Activated T-helper 1 cell treated with Interleukin-2 at 50 U/mL for 16 hours (primary cell): ENCODE results near the gene ARHGAP22.

Experiments used
- DNase-seq: peaks from one replicate; pipeline ENCODE4 v3.0.0-alpha.2; 2020; ENCODE audit warnings: low read depth

ARHGAP22 gene

GRCh38 chr10:48552946-48553564, 51.8 kb downstream of the ARHGAP22 start:
- DNase-seq: no peak

DNA sequence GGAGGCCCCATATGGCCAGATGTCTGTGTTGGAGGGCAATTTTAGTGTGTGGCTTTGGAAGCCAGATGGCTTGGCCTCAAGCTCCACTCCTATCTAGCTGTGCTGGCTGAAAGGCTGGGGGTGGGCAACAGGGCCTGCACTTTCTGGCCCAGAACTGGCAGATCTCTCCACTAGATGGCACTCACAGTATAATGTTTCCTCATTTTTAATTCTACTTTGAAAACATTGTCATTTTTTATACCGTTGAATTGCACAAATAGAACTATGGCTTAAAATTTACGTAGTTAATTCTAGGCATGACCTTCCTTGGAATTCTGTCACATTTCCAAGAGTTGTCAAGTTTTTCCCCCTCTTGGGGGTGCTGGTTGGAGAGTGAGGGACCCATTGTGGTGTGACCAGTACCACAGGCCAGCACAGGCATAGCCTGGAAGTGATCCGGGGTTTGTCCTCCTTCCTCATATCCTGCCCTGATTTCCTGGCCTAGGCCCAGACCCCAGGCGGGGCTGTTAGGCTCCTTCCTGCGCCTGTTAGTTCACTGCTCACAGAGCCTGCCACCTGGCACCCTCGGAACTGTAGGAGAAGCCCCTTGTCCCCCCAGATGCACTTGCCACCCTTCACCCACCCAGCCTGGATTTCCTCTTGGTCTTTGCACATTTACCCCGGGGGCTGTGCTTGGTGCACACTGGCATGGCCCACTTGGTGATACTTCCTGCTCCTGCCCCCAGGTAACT, 52.8 kb downstream of the ARHGAP22 start:
- no peak for DNase-seq

DNA sequence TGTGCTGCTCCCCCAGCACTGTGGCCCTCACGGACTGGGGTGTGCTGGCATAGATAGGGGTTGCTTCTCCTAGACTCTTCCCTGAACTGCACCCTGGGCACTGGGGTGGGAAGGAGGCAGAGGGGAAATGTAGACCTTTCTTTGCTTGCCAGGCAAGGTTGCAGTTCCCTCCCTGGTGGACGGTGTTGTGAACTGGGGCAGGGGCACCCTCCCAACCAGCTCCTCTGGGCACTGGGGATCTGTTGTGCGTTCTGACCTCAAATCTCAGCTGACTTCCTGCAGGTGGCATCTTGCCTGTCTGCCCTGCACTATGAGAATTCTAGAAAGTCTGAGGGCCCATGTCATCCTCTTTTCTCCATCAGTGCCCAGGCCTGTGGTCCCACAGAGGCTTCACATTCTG, 53.9 kb downstream of the ARHGAP22 start:
- DNase-seq: no peak

DNA sequence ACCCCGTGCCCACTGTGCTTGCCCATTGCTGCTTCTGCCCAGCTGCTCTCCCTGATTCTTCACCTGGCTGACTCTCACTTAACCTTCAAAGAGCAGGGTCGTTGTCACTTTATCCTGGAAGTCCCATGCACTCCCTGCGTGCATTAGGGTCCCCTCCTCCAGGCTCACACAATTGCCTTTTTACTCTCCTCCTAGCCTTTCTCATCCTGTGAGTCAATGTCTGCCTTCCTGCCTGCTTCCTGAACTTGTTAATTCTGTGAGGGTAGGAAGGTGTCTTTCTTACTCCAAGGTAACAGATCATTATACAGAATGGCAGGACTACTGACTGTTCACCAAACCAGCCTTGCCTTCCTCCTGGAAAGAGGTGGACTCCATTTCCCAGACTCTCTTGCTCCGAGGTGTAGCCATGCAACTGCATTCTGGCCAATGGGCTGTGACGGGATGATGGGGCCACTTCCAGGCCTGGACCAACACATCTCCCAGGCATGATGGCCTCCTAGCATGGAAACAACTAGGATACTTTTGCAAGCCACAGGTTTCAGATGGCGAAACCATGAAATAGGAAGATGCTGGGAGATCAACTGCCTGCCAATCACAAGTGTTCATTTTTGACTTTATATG, 54.7 kb downstream of the ARHGAP22 start:
- DNase-seq: no peak

GRCh38 chr10:48549236-48549635, 55.6 kb downstream of the ARHGAP22 start:
- no peak for DNase-seq

DNA sequence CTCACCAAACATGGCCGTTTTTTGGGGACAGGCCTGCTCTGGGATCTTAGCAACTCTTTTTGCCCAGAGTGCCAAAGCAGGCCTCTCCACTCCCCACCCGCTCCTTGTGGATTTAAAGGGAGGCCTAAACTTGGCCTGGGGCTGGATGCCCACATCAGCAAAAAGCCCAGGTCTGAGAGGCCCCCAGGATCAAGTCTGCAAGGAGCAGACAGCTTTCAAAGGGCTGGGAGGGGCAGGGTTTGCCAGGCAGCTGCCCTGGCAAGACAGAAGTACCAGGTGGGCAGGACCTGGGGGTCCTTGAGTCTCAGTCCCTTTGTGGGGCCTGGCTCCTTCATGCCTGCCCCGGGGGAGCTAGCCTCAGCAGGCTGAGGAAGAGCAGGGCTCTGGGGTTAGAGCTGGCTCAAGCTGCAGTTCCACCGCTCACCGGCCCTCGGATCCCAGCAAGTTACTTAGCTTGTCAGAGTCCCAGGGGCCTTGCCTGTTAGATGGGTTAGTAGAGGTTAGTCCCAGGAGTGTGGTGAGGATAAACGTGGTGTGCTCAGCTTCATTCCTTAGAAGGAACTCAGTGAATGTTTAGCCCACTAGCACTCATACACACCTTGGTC, 56.2 kb downstream of the ARHGAP22 start:
- DNase-seq: no peak

DNA sequence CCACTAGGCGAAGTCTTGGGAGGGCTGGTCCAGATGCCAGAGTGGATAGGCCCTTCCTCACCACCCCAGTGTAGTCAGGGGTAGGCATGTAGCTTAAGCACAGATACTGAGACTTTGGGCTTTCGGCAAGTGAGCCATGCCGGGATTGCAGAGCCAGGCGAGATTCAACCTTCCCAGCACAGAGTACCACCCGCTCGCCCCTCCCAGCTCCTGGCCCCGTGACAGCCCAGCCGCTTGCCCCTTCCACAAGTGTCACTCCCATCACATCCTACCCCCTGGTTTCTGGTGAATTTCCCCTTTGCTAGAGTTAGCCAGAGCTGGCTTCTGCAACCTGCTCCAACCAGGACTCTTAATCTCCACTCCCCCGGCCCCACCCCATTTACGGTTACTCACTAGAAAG, 56.9 kb downstream of the ARHGAP22 start:
- no peak for DNase-seq

GRCh38 chr10:48547061-48547895, 57.6 kb downstream of the ARHGAP22 start:
- DNase-seq: no peak

- DNase-seq: no peak
Measured at GRCh38 chr10:48545462-48546145, 59.3 kb downstream of the ARHGAP22 start.

GRCh38 chr10:48543182-48543844, 61.6 kb downstream of the ARHGAP22 start:
- DNase-seq: no peak

GRCh38 chr10:48542471-48543181, 62.2 kb downstream of the ARHGAP22 start:
- DNase-seq: no peak

DNA sequence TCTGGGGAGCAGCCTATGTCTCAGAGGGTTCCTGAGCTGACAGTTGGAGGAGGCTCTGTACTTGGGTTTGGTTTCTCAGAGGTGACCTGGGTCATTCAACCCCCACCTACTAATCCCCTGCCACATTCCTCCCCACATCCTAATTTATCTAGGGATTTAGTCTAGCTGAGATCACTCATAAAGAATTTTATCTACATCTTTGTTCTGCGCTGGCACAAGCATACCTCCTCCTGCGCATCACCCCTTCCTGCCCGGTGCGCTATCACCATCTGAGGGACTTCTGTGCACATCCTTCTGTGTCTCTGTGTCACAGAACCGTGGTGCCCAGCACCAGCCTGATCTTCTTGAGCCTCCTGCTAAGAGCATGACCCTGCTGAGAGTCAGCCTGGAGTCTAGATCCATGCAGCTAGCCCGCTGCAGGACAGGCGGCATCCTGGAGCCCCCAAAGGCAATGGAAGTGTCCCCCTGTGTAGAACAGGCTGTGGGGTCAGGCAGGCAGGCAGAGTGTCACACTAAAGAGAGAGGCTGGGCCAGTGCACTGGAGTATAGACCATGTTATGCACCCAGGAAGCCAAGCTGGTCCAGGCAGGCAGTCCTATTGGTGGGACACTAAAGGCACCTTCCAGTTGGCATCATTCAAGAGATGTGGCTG, 63.6 kb downstream of the ARHGAP22 start:
- DNase-seq: no peak

GRCh38 chr10:48538611-48539010, 66.3 kb downstream of the ARHGAP22 start:
- DNase-seq: no peak

- no peak for DNase-seq
Measured at GRCh38 chr10:48536916-48537890, 67.7 kb downstream of the ARHGAP22 start.

DNA sequence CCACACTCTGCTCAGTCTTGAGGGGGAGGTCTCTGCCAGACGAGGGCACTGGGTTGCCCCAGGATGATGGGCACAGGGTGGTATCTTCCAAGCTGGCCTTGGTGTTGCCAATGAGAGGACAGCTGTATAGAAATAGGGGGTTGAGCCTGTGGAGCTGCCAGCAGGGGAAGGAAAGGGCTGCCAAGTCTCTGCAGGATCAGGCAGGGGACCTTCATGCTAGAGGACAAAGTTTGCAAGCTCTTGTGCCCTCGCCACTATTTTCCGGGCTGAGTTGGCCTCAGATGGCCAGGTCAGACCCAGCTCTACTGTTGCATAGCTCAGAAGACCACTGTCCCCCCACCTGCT, 68.7 kb downstream of the ARHGAP22 start:
- no peak for DNase-seq

DNA sequence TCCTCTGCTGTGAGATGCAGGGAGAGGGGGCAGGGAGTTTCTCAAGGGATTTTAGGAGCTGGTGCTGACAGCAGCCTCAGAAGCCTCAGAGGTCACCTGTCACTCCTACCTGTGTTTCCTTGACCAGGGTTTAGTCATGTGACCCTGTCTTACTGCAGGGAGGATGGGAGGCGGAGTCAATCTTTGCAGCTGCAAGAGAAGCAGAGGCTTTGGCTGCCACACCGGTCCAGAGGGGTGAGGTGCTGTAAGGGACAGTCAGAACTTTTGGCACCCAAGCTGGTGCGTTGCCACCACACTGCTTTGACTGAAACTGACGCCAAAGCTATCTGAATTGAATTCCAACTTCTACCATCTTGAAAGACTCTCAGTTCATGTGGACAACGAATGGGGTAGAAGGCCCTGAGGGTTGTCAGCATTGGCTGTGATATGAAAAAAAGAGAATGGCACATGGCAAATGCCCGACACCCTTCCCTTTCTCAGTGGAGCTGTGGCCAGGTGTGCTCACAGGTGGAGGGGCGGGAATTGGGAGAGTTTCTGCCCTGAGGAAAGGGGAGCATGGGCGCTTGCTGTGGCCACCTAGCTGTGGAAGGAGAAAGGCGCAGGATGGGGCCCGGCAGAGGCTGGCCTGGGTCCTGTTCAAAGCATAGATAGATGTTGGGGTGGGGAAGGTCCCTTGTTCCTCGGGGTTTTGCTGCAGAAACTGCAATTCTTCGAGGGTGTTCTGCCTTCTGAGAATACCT, 69.3 kb downstream of the ARHGAP22 start:
- no peak for DNase-seq

GRCh38 chr10:48533951-48534720, 70.7 kb downstream of the ARHGAP22 start:
- DNase-seq: no peak
